Islet of Langerhans (tissue), 1 donor: ENCODE results near the gene RNF4.
"Not testable (repeated sequence)": the region's sequence is repeated elsewhere in the genome, so short reads cannot be mapped to it uniquely, and the experiment has no call there.

ENCODE experiments used
- FAIRE-seq: peaks from one replicate; lab custom pipeline; 2011; peaks lifted over from hg19 to GRCh38; lab: Jason Lieb, UNC

RNF4 gene

GRCh38 chr4:2458546-2459491 is 10.1 kb upstream of the RNF4 start:
- FAIRE-seq = no peak

GRCh38 chr4:2459589-2460349 is 9.1 kb upstream of the RNF4 start:
- no peak for FAIRE-seq

- no peak for FAIRE-seq
Observed at GRCh38 chr4:2461246-2461960, 7.5 kb upstream of the RNF4 start.

GRCh38 chr4:2462218-2462991 is 6.5 kb upstream of the RNF4 start:
- no peak for FAIRE-seq

- FAIRE-seq = no peak
Observed at GRCh38 chr4:2462992-2463762, 5.7 kb upstream of the RNF4 start.

- FAIRE-seq = no peak
Observed at GRCh38 chr4:2465032-2465431, 3.9 kb upstream of the RNF4 start.

GRCh38 chr4:2465544-2465943 is 3.4 kb upstream of the RNF4 start:
- FAIRE-seq = not testable (repeated sequence)

GRCh38 chr4:2469192-2469984 is 482 bp downstream of the RNF4 start:
- FAIRE-seq = no peak

GRCh38 chr4:2470791-2471190 is 1.9 kb downstream of the RNF4 start:
- FAIRE-seq = no peak

- no peak for FAIRE-seq
Observed at GRCh38 chr4:2472187-2472586, 3.3 kb downstream of the RNF4 start.

GRCh38 chr4:2478229-2478628 is 9.3 kb downstream of the RNF4 start:
- FAIRE-seq = no peak

GRCh38 chr4:2480649-2481048 is 11.7 kb downstream of the RNF4 start:
- no peak for FAIRE-seq

GRCh38 chr4:2482192-2482591 is 13.3 kb downstream of the RNF4 start:
- FAIRE-seq = no peak

GRCh38 chr4:2482693-2483092 is 13.8 kb downstream of the RNF4 start:
- no peak for FAIRE-seq

GRCh38 chr4:2483237-2483636 is 14.3 kb downstream of the RNF4 start:
- FAIRE-seq = no peak

- no peak for FAIRE-seq
Observed at GRCh38 chr4:2484185-2484584, 15.3 kb downstream of the RNF4 start.

- no peak for FAIRE-seq
Observed at GRCh38 chr4:2484993-2485392, 16.1 kb downstream of the RNF4 start.

GRCh38 chr4:2485956-2486355 is 17.1 kb downstream of the RNF4 start:
- FAIRE-seq = no peak

- no peak for FAIRE-seq
Observed at GRCh38 chr4:2486981-2487380, 18.1 kb downstream of the RNF4 start.

GRCh38 chr4:2487632-2488031 is 18.7 kb downstream of the RNF4 start:
- no peak for FAIRE-seq
